ENCODE results near the gene APLF. TPM values are rescaled to one million over a fixed set of nuclear protein-coding genes. Genes with fewer than 3 reads are reported as not detected.
A peak's percentile ranks its signal among the peaks of the same experiment; 100 is the strongest.
"Not testable (repeated sequence)": the region's sequence is repeated elsewhere in the genome, so short reads cannot be mapped to it uniquely, and the experiment has no call there.

APLF gene
- total RNA-seq, 1 experiment from 2014 or later, result 4.6 TPM

- Histone ChIP-seq H3K36me3 (no peaks in the 10 kb centered on the region), H3K4me1 (no peaks in the 10 kb centered on the region), H3K9me3 (replicated peaks) (no peaks in the 10 kb centered on the region), H3K27me3 (no peaks in the 10 kb centered on the region), H3K4me3 (no peak overlapping the region), H3K27ac (no peak overlapping the region)
- DNase-seq, result no peak
These were observed 122.6 kb downstream of the APLF start for GRCh38 chr2:68589963-68590362.

- H3K4me1 ChIP-seq, result no peaks in the 10 kb centered on the region
- H3K27ac ChIP-seq, result no peak overlapping the region
- no peak for DNase-seq
- H3K27me3 ChIP-seq, result no peaks in the 10 kb centered on the region
- no peak overlapping the region for H3K4me3 ChIP-seq
- H3K36me3 ChIP-seq, result no peaks in the 10 kb centered on the region
- no peaks in the 10 kb centered on the region for H3K9me3 ChIP-seq (replicated peaks)
These were observed 123.3 kb downstream of the APLF start for GRCh38 chr2:68590702-68591101.

- Histone ChIP-seq H3K36me3 (no peaks in the 10 kb centered on the region), H3K27me3 (no peaks in the 10 kb centered on the region), H3K4me3 (no peak overlapping the region), H3K9me3 (replicated peaks) (no peaks in the 10 kb centered on the region), H3K27ac (no peak overlapping the region), H3K4me1 (no peaks in the 10 kb centered on the region)
- DNase-seq, result no peak
These were observed 123.8 kb downstream of the APLF start for GRCh38 chr2:68591225-68591624.

- no peaks in the 10 kb centered on the region for H3K36me3 ChIP-seq
- no peaks in the 10 kb centered on the region for H3K9me3 ChIP-seq (replicated peaks)
- no peaks in the 10 kb centered on the region for H3K4me1 ChIP-seq
- no peak overlapping the region for H3K27ac ChIP-seq
- DNase-seq, result no peak
- no peak overlapping the region for H3K4me3 ChIP-seq
- H3K27me3 ChIP-seq, result no peaks in the 10 kb centered on the region
These were observed 126.7 kb downstream of the APLF start for GRCh38 chr2:68594041-68594440.

GRCh38 chr2:68594674-68595492 lies 127.5 kb downstream of the APLF start:
- peak; percentile 29 to 61 for DNase-seq
- Histone ChIP-seq H3K9me3 (replicated peaks) (no peaks in the 10 kb centered on the region), H3K4me3 (no peak overlapping the region), H3K27me3 (no peaks in the 10 kb centered on the region), H3K4me1 (no peaks in the 10 kb centered on the region), H3K27ac (no peak overlapping the region), H3K36me3 (no peaks in the 10 kb centered on the region)

GRCh38 chr2:68595493-68595785 lies 128.1 kb downstream of the APLF start:
- not testable (repeated sequence) for H3K27ac ChIP-seq; H3K4me3 ChIP-seq; H3K4me1 ChIP-seq; H3K9me3 ChIP-seq (replicated peaks); H3K27me3 ChIP-seq; H3K36me3 ChIP-seq; DNase-seq

GRCh38 chr2:68600495-68600894 lies 133.1 kb downstream of the APLF start:
- not testable (repeated sequence) for H3K9me3 ChIP-seq (replicated peaks); H3K27me3 ChIP-seq; DNase-seq; H3K4me1 ChIP-seq; H3K36me3 ChIP-seq; H3K27ac ChIP-seq; H3K4me3 ChIP-seq

- no peaks in the 10 kb centered on the region for H3K36me3 ChIP-seq
- H3K4me3 ChIP-seq, result no peak overlapping the region
- H3K27ac ChIP-seq, result no peak overlapping the region
- peaks cover 3% of the 10 kb centered on the region; the same call in 1 of the 2 replicates for H3K9me3 ChIP-seq (replicated peaks)
- no peaks in the 10 kb centered on the region for H3K27me3 ChIP-seq
- no peak for DNase-seq
- no peaks in the 10 kb centered on the region for H3K4me1 ChIP-seq
These were observed 135.7 kb downstream of the APLF start for GRCh38 chr2:68603059-68603458.

GRCh38 chr2:68604077-68604476 lies 136.7 kb downstream of the APLF start:
- H3K4me3 ChIP-seq, result no peak overlapping the region
- DNase-seq, result no peak
- H3K36me3 ChIP-seq, result no peaks in the 10 kb centered on the region
- peaks cover 3% of the 10 kb centered on the region; the same call in 1 of the 2 replicates for H3K9me3 ChIP-seq (replicated peaks)
- H3K27ac ChIP-seq, result no peak overlapping the region
- H3K27me3 ChIP-seq, result no peaks in the 10 kb centered on the region
- H3K4me1 ChIP-seq, result no peaks in the 10 kb centered on the region

GRCh38 chr2:68605939-68606338 lies 138.6 kb downstream of the APLF start:
- no peak for DNase-seq
- 0 out of 2 replicates have a peak, but pooled peaks cover 3% of the 10 kb centered on the region for H3K9me3 ChIP-seq (replicated peaks)
- H3K4me1 ChIP-seq, result no peaks in the 10 kb centered on the region
- no peak overlapping the region for H3K27ac ChIP-seq
- H3K36me3 ChIP-seq, result no peaks in the 10 kb centered on the region
- no peak overlapping the region for H3K4me3 ChIP-seq
- no peaks in the 10 kb centered on the region for H3K27me3 ChIP-seq

- H3K36me3 ChIP-seq, result no peaks in the 10 kb centered on the region
- peaks cover 3% of the 10 kb centered on the region; the same call in 1 of the 2 replicates for H3K9me3 ChIP-seq (replicated peaks)
- no peaks in the 10 kb centered on the region for H3K4me1 ChIP-seq
- no peak overlapping the region for H3K4me3 ChIP-seq
- no peaks in the 10 kb centered on the region for H3K27me3 ChIP-seq
- no peak overlapping the region for H3K27ac ChIP-seq
- no peak for DNase-seq
These were observed 139.4 kb downstream of the APLF start for GRCh38 chr2:68606759-68607158.

GRCh38 chr2:68607837-68608236 lies 140.5 kb downstream of the APLF start:
- Histone ChIP-seq H3K9me3 (replicated peaks) (peaks cover 3% of the 10 kb centered on the region; the same call in 1 of the 2 replicates), H3K36me3 (no peaks in the 10 kb centered on the region), H3K4me3 (no peak overlapping the region), H3K4me1 (no peaks in the 10 kb centered on the region), H3K27ac (no peak overlapping the region), H3K27me3 (no peaks in the 10 kb centered on the region)
- no peak for DNase-seq

GRCh38 chr2:68612765-68613519 lies 145.6 kb downstream of the APLF start:
- Histone ChIP-seq H3K4me3 (no peak overlapping the region), H3K27me3 (no peaks in the 10 kb centered on the region), H3K9me3 (replicated peaks) (no peaks in the 10 kb centered on the region; the same call in 1 of the 2 replicates), H3K36me3 (no peaks in the 10 kb centered on the region), H3K4me1 (no peaks in the 10 kb centered on the region), H3K27ac (no peak overlapping the region)
- DNase-seq, result no peak

GRCh38 chr2:68620772-68621171 lies 153.4 kb downstream of the APLF start:
- Histone ChIP-seq H3K27me3 (no peaks in the 10 kb centered on the region; the same call in 1 of the 2 replicates), H3K4me3 (no peak overlapping the region), H3K36me3 (no peaks in the 10 kb centered on the region), H3K4me1 (no peaks in the 10 kb centered on the region), H3K9me3 (replicated peaks) (no peaks in the 10 kb centered on the region; the same call in 1 of the 2 replicates), H3K27ac (no peak overlapping the region)
- no peak for DNase-seq

- Histone ChIP-seq H3K27me3 (no peaks in the 10 kb centered on the region; the same call in 1 of the 2 replicates), H3K4me3 (no peak overlapping the region), H3K27ac (no peak overlapping the region), H3K4me1 (no peaks in the 10 kb centered on the region), H3K36me3 (no peaks in the 10 kb centered on the region), H3K9me3 (replicated peaks) (no peaks in the 10 kb centered on the region; the same call in none of the 2 replicates)
- no peak for DNase-seq
These were observed 156.4 kb downstream of the APLF start for GRCh38 chr2:68623820-68624219.
